ENCODE data around the gene GCAT. TPM values are rescaled to one million over a fixed set of nuclear protein-coding genes. Genes with fewer than 3 reads are reported as not detected.

The GCAT gene
- total RNA-seq, 2 donors from 2014 or later, result 37.8 to 92.7 TPM

GRCh38 chr22:37860796-37861421 lies 53.2 kb downstream of the GCAT start:
- 66% methylated on average over 7 of the region's 7 CpGs for WGBS
- intact Hi-C loops (cut with DNase I), result no loop called here
- no peak for DNase-seq (ENCODE audit: low spot score)
- Histone ChIP-seq H3K27ac (no peak overlapping the region), H3K36me3 (peaks cover 0 to 6% of the 10 kb centered on the region in 2 donors), H3K27me3 (replicated peaks; ENCODE audit: insufficient read depth) (no peaks in the 10 kb centered on the region), H3K9me3 (no peaks in the 10 kb centered on the region), H3K4me1 (replicated peaks) (no peaks in the 10 kb centered on the region), H3K4me3 (no peak overlapping the region)
- TF ChIP-seq POLR2AphosphoS5 (IDR thresholded peaks at IDR 0.05), result no peak
- TF ChIP-seq POLR2A (IDR thresholded peaks at IDR 0.05), result no peak
- TF ChIP-seq CTCF (IDR thresholded peaks at IDR 0.05), result no peak

GRCh38 chr22:37862570-37863325 lies 55.0 kb downstream of the GCAT start:
- intact Hi-C loops (cut with DNase I), result loop anchor here (1.0 kb wide), 1 partner anchor 45 kb away; no protein-coding TSS in a partner anchor
- Histone ChIP-seq H3K4me1 (replicated peaks) (no peaks in the 10 kb centered on the region), H3K9me3 (no peaks in the 10 kb centered on the region), H3K27ac (no peak overlapping the region), H3K27me3 (replicated peaks; ENCODE audit: insufficient read depth) (no peaks in the 10 kb centered on the region), H3K4me3 (no peak overlapping the region), H3K36me3 (no peaks in the 10 kb centered on the region)
- whole genome bisulfite sequencing, result 71% methylated on average over 7 of the region's 7 CpGs
- DNase-seq (ENCODE audit: low spot score), result no peak
- TF ChIP-seq CTCF (IDR thresholded peaks at IDR 0.05) (no peak), POLR2AphosphoS5 (IDR thresholded peaks at IDR 0.05) (no peak), POLR2A (IDR thresholded peaks at IDR 0.05) (no peak)

GRCh38 chr22:37865510-37865909 lies 57.8 kb downstream of the GCAT start:
- 78% methylated on average over 6 of the region's 6 CpGs for WGBS
- Histone ChIP-seq H3K4me1 (replicated peaks) (no peaks in the 10 kb centered on the region), H3K9me3 (no peaks in the 10 kb centered on the region), H3K36me3 (peaks cover 0 to 4% of the 10 kb centered on the region in 2 donors), H3K27ac (no peak overlapping the region), H3K27me3 (replicated peaks; ENCODE audit: insufficient read depth) (no peaks in the 10 kb centered on the region), H3K4me3 (no peak overlapping the region)
- DNase-seq (ENCODE audit: low spot score), result no peak
- intact Hi-C loops (cut with DNase I), result no loop called here
- TF ChIP-seq CTCF (IDR thresholded peaks at IDR 0.05) (no peak), POLR2A (IDR thresholded peaks at IDR 0.05) (no peak)

MicroRNAs encoded within 50 kb of the gene (microRNA counts, 767-probe panel; counts per million panel counts)
- microRNA hsa-miR-658, result 0 to 431 counts per million in 2 donors
- microRNA hsa-miR-659-3p, result 1,352 to 1,721 counts per million in 2 donors

Small RNA genes lying within 50 kb of the gene (microRNA-seq; reads per million reads assigned to microRNA genes)
- gene MIR659, result 0.25 reads per million

Small RNA genes lying within 50 kb of the gene (small RNA-seq; reads per million reads assigned to genes)
- 0.28 to 0.60 reads per million in 2 donors for gene MIR659

Other genes with a start within 250 kb of the GCAT start
- gene CDC42EP1, start 247.5 kb upstream of the GCAT start, total RNA-seq, result 10 to 100 TPM; 28.6 to 97.0 TPM
- gene LGALS2, start 227.8 kb upstream of the GCAT start, total RNA-seq, result not detected
- 100 to 1,000 TPM in 1 of 2 donors, 10 to 100 TPM in 1; 43.9 to 146 TPM for gene GGA1, start 199.1 kb upstream of the GCAT start, total RNA-seq
- 10 to 100 TPM; 10.9 to 12.0 TPM for gene SH3BP1, start 168.3 kb upstream of the GCAT start, total RNA-seq
- 10 to 100 TPM; 12.9 to 87.8 TPM for gene PDXP, start 149.2 kb upstream of the GCAT start, total RNA-seq
- 1,000 to 10,000 TPM in 1 of 2 donors, 100 to 1,000 TPM in 1; 365 to 1,063 TPM for gene LGALS1, start 132.3 kb upstream of the GCAT start, total RNA-seq
- gene NOL12, start 121.6 kb upstream of the GCAT start, total RNA-seq, result 10 to 100 TPM; 39.6 to 49.0 TPM
- 100 to 1,000 TPM; 114 to 115 TPM for gene TRIOBP, start 110.9 kb upstream of the GCAT start, total RNA-seq
- under 1 TPM in 1 of 2 donors, not detected in 1; 0.85 TPM for gene GALR3, start 15.4 kb downstream of the GCAT start, total RNA-seq
- 10 to 100 TPM; 72.4 to 94.5 TPM for gene ANKRD54, start 36.4 kb downstream of the GCAT start, total RNA-seq
- 100 to 1,000 TPM; 385 to 501 TPM for gene EIF3L, start 41.5 kb downstream of the GCAT start, total RNA-seq
- gene MICALL1, start 98.4 kb downstream of the GCAT start, total RNA-seq, result 10 to 100 TPM; 42.8 to 62.8 TPM
- gene C22orf23, start 145.7 kb downstream of the GCAT start, total RNA-seq, result 1 to 10 TPM in 1 of 2 donors, not detected in 1; 9.7 TPM
- 100 to 1,000 TPM in 1 of 2 donors, 10 to 100 TPM in 1; 63.1 to 157 TPM for gene POLR2F, start 145.8 kb downstream of the GCAT start, total RNA-seq
- gene SOX10, start 176.6 kb downstream of the GCAT start, total RNA-seq, result 1 to 10 TPM; 3.3 to 8.1 TPM
- gene PICK1, start 249.5 kb downstream of the GCAT start, total RNA-seq, result 100 to 1,000 TPM in 1 of 2 donors, 10 to 100 TPM in 1; 90.0 to 114 TPM